ENCODE data around the gene NFKBIA. TPM values are rescaled to one million over a fixed set of nuclear protein-coding genes. Genes with fewer than 3 reads are reported as not detected.
"Not testable (repeated sequence)": the region's sequence is repeated elsewhere in the genome, so short reads cannot be mapped to it uniquely, and the experiment has no call there.

NFKBIA gene
- total and polyA plus RNA-seq, 2 of the 8 experiments (the other 6 are each of a cell fraction or from before 2014, with no cell fraction given): 25.9 to 49.7 TPM

DNA sequence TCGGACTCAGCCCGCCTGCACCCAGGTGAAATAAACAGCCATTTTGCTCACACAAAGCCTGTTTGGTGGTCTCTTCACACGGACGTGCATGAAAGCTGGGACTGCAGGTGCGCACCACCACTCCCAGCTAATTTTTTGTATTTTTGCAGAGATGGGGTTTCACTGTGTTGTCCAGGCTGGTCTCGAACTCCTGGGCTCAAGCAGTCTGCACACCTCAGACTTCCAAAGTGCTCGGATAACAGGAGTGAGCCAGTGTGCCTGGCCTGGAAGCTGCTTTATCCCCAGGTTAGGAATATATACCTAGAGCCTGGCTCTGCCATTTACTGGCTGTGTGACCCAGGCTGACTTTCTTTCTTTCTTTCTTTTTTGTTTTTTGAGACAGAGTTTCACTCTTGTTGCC, 7.9 kb downstream of the NFKBIA start:
- H3K79me2 ChIP-seq (ENCODE audit: control insufficient read depth in 1 of 2, insufficient read depth in 2 of 2, low read length in 2 of 2); H4K91ac ChIP-seq (replicated peaks; ENCODE audit: insufficient read length, low read length); H2AFZ ChIP-seq (ENCODE audit: low read length); H3K56ac ChIP-seq (replicated peaks; ENCODE audit: insufficient read length, low read depth, low read length); H3K27me3 ChIP-seq (replicated peaks in 1 of 4; ENCODE audit: control insufficient read depth in 3 of 4, extremely low read depth in 1 of 4, insufficient read depth in 3 of 4, low read length in 3 of 4); H3K4me2 ChIP-seq (ENCODE audit: insufficient read depth in 1 of 2, low read depth in 2 of 2, low read length in 2 of 2); H2AK5ac ChIP-seq (ENCODE audit: low read depth, low read length); H4K20me1 ChIP-seq (replicated peaks in 1 of 2; ENCODE audit: control insufficient read depth in 1 of 2, insufficient read depth in 2 of 2, low read length in 2 of 2); H3K27ac ChIP-seq (ENCODE audit: low read depth, low read length); H2BK120ac ChIP-seq (replicated peaks; ENCODE audit: low read depth, low read length); H2BK5ac ChIP-seq (ENCODE audit: low read depth, low read length); FAIRE-seq; H3K9ac ChIP-seq (replicated peaks in 1 of 4; ENCODE audit: extremely low read depth in 1 of 4, low read depth in 3 of 4, low read length in 3 of 4); DNase-seq (ENCODE audit: low read depth in 1 of 2, low spot score in 2 of 2); H3K4ac ChIP-seq (replicated peaks; ENCODE audit: insufficient read length, low read depth, low read length); H3K4me3 ChIP-seq (ENCODE audit: extremely low read depth in 1 of 4, insufficient read depth in 2 of 4, low read depth in 3 of 4, low read length in 4 of 4); H3K23ac ChIP-seq (ENCODE audit: insufficient read length); H3K14ac ChIP-seq (ENCODE audit: insufficient read length); H4K8ac ChIP-seq (ENCODE audit: extremely low read depth, insufficient read depth, low read length); H3K9me3 ChIP-seq (ENCODE audit: insufficient read depth in 2 of 2, low read depth in 1 of 2, low read length in 1 of 2); H3K23me2 ChIP-seq (ENCODE audit: low read depth, low read length); H3K79me1 ChIP-seq (ENCODE audit: low read depth, low read length); H4K5ac ChIP-seq (ENCODE audit: insufficient read length, low read depth, low read length): not testable (repeated sequence)
- Histone ChIP-seq H3K4me1 (replicated peaks in 1 of 4; ENCODE audit: control insufficient read depth in 3 of 4, insufficient read depth in 4 of 4, low read length in 3 of 4) (peaks cover 5 to 10% (median 7%) of the 10 kb centered on the region in 4 experiments; a peak in 6 of 7 replicates), H2BK20ac (ENCODE audit: low read length) (peak overlapping the region; percentile 32; the same call in 1 of the 2 replicates), H2BK12ac (ENCODE audit: low read depth, low read length) (peak overlapping the region; percentile 39; the same call in 1 of the 2 replicates), H3K36me3 (ENCODE audit: control insufficient read depth in 2 of 4, insufficient read depth in 4 of 4, low read length in 3 of 4) (peaks cover 2 to 13% (median 11%) of the 10 kb centered on the region in 4 experiments; a peak in 7 of 8 replicates), H2BK15ac (ENCODE audit: low read length) (peak overlapping the region; percentile 81; the same call in 1 of the 2 replicates), H3K18ac (ENCODE audit: extremely low read depth, low read length) (peak overlapping the region; percentile 19)
- WGBS, 2 experiments (ENCODE audit: extremely low coverage in 1 of 2, insufficient coverage in 1 of 2, insufficient read length in 1 of 2, insufficient replicate concordance in 2 of 2, low coverage in 1 of 2, low lambda C conversion rate in 2 of 2, missing lambda C conversion rate in 1 of 2): 91% methylated on average over 7 of the region's 7 CpGs; no CpG with 5 or more reads in 1 of the 2 experiments
- POLR2A ChIA-PET (ENCODE audit: partially characterized antibody): interaction anchor here (1.5 kb wide), 1 partner anchor 275 kb away, joined by 8 read pairs; the partner anchor contains the start of genes PPP2R3C and PRORP
- CTCF ChIA-PET (ENCODE audit: partially characterized antibody): interaction anchor here (0.6 to 1.6 kb wide), 3 partner anchors 14 to 24 kb away, joined by 3 to 5 read pairs (median 5); no protein-coding TSS in a partner anchor

All from H1 (cell line).